GM15510 (cell line): ENCODE measurements around the gene MPV17L2.

Experiments
- POLR2A ChIP-seq: IDR thresholded peaks from 3 replicates; pipeline ENCODE4 v1.6.1; 2011; ENCODE audit warnings: borderline replicate concordance; ENCODE audit not compliant: insufficient read length; ENCODE audit errors: extremely low read depth

Gene MPV17L2

GRCh38 chr19:18171605-18172327 lies 21.3 kb upstream of the MPV17L2 start:
- no peak for TF ChIP-seq POLR2A

GRCh38 chr19:18172331-18173053 lies 20.5 kb upstream of the MPV17L2 start:
- TF ChIP-seq POLR2A: no peak

- TF ChIP-seq POLR2A: no peak
These were observed 19.9 kb upstream of the MPV17L2 start for GRCh38 chr19:18173054-18173571.

GRCh38 chr19:18173572-18174288 lies 19.3 kb upstream of the MPV17L2 start, which contains the start of gene IFI30:
Gene IFI30, plus strand, starts transcription at chr19:18173813. Its CDS starts 29 bp downstream, at chr19:18173842.
- peak; percentile 99 for TF ChIP-seq POLR2A

GRCh38 chr19:18174983-18175382 lies 18.0 kb upstream of the MPV17L2 start:
- TF ChIP-seq POLR2A: no peak

GRCh38 chr19:18176367-18177310 lies 16.4 kb upstream of the MPV17L2 start:
- TF ChIP-seq POLR2A: no peak

GRCh38 chr19:18179957-18180356 lies 13.1 kb upstream of the MPV17L2 start:
- no peak for TF ChIP-seq POLR2A

GRCh38 chr19:18183529-18183928 lies 9.5 kb upstream of the MPV17L2 start:
- TF ChIP-seq POLR2A: no peak

GRCh38 chr19:18185538-18185937 lies 7.5 kb upstream of the MPV17L2 start:
- TF ChIP-seq POLR2A: no peak

- no peak for TF ChIP-seq POLR2A
These were observed 2.7 kb upstream of the MPV17L2 start for GRCh38 chr19:18190278-18190677.

- no peak for TF ChIP-seq POLR2A
These were observed 1.4 kb upstream of the MPV17L2 start for GRCh38 chr19:18191640-18192062.

GRCh38 chr19:18193388-18194180 lies 566 bp downstream of the MPV17L2 start:
- TF ChIP-seq POLR2A: no peak

- TF ChIP-seq POLR2A: no peak
These were observed 1.1 kb downstream of the MPV17L2 start for GRCh38 chr19:18194181-18194530.
